Adipose tissue (tissue), 3 donors: ENCODE measurements around the gene PRAC2. TPM values are rescaled to one million over a fixed set of nuclear protein-coding genes. Genes with fewer than 3 reads are reported as not detected.

Experiments used
- H3K27ac ChIP-seq: one replicate; pipeline ENCODE4 v1.5.1; 2013; ENCODE audit warnings: low read depth, low read length
- WGBS, 3 donors: extraction: QIAGEN DNeasy Blood & Tissue Kit; methylation state at CpG; one replicate each; pipeline ENCODE4 v1.1.7; 2013; 5-methylcytosine and 5-hydroxymethylcytosine counted together
- polyA plus RNA-seq, 3 donors: library from polyadenylated mRNA; stranded (reverse); fragments of 200-250 nt; gene quantifications; one replicate each; pipeline ENCODE4 v1.2.3, GENCODE V29; 2013
- donor health status: healthy with polysubstance abuse.
- donor health status: Bipolar disorder and iron deficiency.
- donor health status: healthy.

The PRAC2 gene
- polyA plus RNA-seq, 3 donors: not detected

DNA sequence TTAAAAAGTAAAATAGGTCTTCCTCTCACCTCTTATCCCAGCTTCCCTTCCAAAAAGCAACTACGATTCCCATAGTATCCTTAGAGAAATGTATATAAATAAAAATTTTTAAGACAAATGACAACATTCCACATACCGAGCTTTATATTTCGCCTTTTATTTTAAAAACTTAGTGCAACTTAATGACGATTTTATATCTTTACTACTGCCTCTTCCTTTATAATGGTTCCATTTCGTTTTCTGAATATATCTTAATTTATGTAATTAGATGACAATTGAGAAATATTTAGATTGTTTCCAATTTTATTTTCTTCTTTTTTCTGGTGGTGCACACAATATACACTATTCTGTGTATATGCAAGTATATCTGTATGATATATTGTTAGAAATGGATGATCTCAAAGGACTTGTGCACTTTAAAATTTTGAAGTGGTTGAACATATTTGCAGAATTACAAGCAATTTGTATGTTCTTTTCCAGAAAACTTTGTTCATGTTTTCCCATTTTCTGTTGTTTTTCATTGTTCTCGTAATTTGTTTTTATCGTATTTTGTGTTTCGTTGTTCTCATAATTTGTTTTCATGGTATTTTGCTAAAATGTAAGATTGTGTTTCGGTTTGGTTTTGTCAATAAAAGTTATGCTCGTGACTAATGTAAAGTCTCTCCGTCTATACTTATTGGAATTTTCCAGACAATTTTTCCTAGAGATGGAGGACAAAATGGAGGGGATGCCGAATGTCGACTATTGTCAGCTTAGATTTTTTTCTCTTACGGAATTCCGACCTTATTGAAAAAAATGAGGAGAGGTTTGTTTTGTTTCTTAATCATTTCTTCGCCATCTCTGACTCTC, 26.0 kb downstream of the PRAC2 start:
- no peak overlapping the region for H3K27ac ChIP-seq
- WGBS, 3 donors: 23 to 30% (median 24%) methylated on average over 16 of the region's 16 CpGs

- WGBS, 3 donors: 6 to 9% (median 9%) methylated on average over 32 of the region's 32 CpGs
These were observed 26.9 kb downstream of the PRAC2 start for GRCh38 chr17:48749621-48750553.

DNA sequence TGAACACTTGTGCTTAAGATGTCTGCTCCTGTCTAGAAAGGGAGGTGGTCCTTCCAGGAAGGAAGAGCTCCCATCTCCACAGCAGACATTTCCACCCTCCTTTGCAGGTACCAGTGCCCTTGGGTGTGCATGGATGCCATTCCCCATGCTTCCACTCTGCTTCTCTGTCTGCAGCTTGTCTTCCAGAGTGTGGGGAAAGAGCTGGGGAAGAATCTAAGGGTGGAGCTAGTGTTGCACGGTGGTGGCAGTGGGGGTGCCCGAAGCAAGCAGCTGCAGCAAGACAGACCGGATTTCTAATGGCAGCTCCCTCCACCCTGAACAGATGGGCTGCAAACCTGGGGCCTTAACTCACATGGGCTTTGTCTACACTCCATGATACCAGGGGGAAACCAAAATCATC, 28.2 kb downstream of the PRAC2 start:
- WGBS, 3 donors: 0 to 2% (median 2%) methylated on average over 3 of the region's 3 CpGs
- no peak overlapping the region for H3K27ac ChIP-seq

More at GRCh38 chr17:48749621-48750553, 26.9 kb downstream of the PRAC2 start:
- H3K27ac ChIP-seq: no peak overlapping the region

GRCh38 chr17:48751733-48752398, 28.9 kb downstream of the PRAC2 start:
- 7 to 12% (median 8%) methylated on average over 13 of the region's 13 CpGs for WGBS, 3 donors
- H3K27ac ChIP-seq: no peak overlapping the region

DNA sequence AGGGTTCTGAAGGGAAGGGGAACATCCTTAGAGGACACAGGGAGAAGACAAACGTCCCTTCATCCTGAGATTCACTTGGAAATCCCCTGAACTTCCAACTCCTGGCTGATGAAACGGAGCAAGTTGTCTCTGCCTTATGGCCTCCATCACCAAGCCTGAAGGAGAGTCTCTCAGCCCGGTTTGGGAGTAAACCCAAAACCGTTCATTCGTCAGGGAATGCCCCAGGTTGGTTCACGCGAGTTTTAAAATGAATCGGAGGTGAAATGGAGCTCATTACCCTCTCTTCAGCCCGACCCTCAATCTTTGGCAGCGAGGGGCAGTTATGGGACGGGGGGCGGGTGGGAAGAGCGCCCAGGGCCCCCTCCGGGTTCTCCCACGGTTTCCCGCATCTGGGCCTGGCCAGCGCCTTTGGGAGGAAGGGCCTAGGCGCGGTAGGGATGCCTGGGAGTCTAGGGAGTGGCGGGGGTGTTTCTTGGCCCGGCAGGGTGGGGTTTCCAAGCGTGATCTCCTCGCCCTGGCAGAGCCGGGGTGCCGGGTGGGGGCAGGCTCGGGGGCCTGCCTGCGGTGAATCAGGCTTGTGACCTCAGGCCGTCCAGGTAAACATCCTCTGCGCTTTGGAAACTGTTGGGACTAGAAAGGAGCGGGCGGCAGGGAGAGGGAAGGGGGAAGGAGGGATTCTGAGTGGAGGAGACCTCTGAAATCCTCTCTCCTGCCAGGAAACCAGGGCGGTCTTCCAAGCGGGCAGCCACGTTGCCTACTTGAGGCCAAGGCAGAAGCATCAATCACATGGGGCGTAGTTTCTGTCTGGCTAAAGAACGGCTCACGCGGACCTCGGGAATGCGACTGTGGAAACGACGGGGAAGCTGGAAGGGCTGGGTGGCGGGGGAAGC, 29.7 kb downstream of the PRAC2 start:
- 5 to 9% (median 6%) methylated on average over 43 of the region's 43 CpGs for WGBS, 3 donors
- no peak overlapping the region for H3K27ac ChIP-seq

DNA sequence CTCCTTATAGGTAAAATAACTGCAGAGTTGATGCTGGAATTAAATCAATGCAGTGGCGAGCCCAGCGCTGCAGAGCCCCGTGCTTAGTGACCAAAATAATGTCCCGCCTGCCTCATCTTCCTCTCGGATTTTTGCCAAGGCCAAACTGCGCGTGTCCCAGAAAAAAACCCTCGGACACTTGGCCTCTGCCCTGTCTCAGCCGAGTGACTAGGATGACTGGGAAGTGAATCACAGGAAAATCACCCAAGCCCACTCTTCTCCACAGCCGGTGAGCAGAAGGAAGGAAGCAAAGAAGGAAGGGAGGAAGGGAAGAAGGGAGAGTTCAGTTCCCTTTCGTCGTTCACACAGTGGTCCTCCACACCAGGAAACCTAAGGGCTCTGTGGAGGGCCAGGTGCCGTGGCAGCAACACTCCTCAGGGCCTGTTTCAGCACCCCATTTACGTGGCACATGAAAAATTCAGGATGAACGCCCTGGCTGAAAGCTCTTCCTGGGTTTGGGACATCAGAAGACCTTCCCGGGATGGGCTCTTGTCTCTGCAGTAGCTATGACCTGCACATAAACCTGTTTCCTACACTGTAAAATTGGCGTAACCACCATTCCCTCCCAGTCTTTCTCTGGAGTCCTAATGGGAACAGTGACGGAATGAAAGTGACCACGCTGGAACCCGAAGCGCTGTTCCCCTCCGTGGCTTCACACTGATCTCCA, 31.0 kb downstream of the PRAC2 start:
- WGBS, 3 donors: 10 to 12% (median 11%) methylated on average over 22 of the region's 22 CpGs
- no peak overlapping the region for H3K27ac ChIP-seq

GRCh38 chr17:48754500-48755261, 31.7 kb downstream of the PRAC2 start:
- H3K27ac ChIP-seq: no peak overlapping the region
- 5 to 7% (median 6%) methylated on average over 52 of the region's 52 CpGs for WGBS, 3 donors

- H3K27ac ChIP-seq: no peak overlapping the region
- 14 to 21% (median 16%) methylated on average over 8 of the region's 8 CpGs for WGBS, 3 donors
These were observed 32.4 kb downstream of the PRAC2 start for GRCh38 chr17:48755356-48755755.

- no peak overlapping the region for H3K27ac ChIP-seq
- 23 to 43% (median 39%) methylated on average over 3 of the region's 3 CpGs for WGBS, 3 donors
These were observed 33.9 kb downstream of the PRAC2 start for GRCh38 chr17:48756830-48757251.

GRCh38 chr17:48757524-48757961, 34.6 kb downstream of the PRAC2 start:
- H3K27ac ChIP-seq: no peak overlapping the region
- WGBS, 3 donors: 35 to 53% (median 44%) methylated on average over 2 of the region's 2 CpGs

DNA sequence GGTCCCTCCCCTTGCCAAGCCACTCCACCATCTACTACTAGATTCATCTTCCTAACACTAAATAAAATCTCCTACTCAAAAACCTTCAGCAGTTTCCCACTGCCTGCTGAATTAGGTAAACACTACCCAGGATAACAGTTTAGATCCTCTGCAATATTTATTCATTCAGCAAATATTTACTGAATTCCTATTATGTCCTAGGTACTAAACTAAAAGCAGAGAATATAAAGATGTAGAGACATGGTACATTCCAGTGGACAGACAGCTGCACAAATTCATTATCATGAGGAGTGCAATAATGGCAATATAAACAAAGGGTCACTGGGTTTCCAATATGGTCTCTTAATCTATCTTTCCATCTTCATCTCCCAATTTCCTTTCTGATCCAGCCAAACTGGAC, 36.3 kb downstream of the PRAC2 start:
- H3K27ac ChIP-seq: no peak overlapping the region

- H3K27ac ChIP-seq: no peak overlapping the region
- 41 to 53% (median 49%) methylated on average over 4 of the region's 4 CpGs for WGBS, 3 donors
These were observed 37.4 kb downstream of the PRAC2 start for GRCh38 chr17:48760411-48760810.

GRCh38 chr17:48761114-48761513, 38.1 kb downstream of the PRAC2 start:
- 69 to 86% (median 77%) methylated on average over 6 of the region's 6 CpGs for WGBS, 3 donors
- H3K27ac ChIP-seq: no peak overlapping the region

DNA sequence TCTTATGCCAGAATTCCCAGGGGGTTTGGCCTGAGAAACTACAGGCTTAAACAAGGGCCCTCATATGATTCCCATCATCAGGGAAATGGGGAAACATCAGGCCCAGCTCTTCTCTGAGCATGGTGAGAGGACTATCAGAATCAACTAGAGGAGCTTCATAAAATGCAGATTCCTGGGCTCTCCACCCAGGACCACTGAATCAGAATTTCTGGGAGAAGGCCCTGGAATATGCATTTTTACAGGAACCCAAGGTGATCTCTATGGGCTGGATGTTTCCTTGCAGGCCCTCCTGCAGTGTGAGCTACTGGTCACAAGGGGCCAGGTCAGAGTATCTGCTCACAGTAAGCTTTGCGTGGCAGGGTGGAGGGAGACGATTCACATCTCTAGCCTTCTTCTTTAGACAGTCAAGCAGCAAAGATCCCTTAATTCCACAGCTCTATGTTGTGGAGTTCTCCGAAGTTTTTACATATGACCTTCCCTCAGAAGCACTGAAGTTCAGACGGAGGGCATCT, 44.3 kb downstream of the PRAC2 start:
- no peak overlapping the region for H3K27ac ChIP-seq
- 62 to 83% (median 71%) methylated on average over 4 of the region's 4 CpGs for WGBS, 3 donors

DNA sequence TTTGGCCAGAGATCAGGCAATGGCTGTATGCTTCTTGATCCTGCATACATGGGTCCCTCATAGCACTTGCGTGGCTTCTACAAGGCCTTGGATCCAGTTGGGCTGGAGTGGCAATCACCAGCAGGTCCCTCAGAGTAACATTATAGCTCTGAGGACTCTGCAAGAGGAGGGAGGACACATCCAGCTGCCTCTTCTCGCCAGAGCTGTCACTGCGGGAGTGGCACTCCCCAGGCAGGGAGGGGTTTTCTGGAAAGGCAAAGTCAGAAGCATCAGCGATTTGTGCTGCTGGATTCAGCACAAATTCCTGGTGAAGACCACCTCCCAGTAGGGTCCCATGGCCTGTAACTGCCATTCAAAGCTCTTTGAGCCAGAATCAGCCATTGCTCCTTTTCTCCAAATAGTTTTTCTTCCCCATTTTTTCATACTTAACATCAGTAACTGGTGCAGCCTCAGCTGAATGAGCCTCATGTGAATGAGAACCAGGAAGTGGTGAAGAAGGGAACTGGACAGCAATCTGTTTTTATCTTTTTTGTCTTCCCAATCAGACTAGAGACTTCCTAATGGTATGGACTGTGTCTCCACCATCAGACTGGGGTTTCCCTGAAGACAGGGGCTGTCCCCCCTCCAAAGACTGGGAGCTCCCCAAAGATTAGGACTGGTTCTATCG, 46.2 kb downstream of the PRAC2 start:
- no peak overlapping the region for H3K27ac ChIP-seq
- 81 to 88% (median 87%) methylated on average over 5 of the region's 5 CpGs for WGBS, 3 donors

GRCh38 chr17:48770954-48771353, 48.0 kb downstream of the PRAC2 start:
- WGBS, 3 donors: 51 to 57% (median 51%) methylated on average over 3 of the region's 3 CpGs
- H3K27ac ChIP-seq: no peak overlapping the region
